ENCODE results near the gene POMT2.

DNA sequence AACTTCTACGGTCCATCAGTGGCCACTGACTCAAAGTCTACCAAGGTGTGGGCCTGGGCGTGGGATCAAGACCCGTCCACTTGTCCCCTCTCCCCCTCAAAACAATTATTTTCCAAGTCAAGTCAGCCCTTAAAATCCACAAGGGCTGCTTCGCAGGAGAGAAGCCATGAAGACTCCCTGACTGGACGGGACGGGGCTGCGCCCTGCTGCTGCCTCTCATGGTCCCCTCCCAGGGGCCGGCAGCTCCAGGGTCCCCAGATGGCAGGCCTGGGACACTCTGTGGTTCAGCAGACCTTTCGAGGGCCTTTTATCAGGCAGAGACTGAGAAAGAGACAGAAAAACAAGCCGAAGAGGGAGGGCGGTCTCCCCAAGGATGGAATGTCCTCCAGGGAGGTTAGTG is 60.5 kb downstream of the POMT2 start:
- TF ChIP-seq, protein P1, sequence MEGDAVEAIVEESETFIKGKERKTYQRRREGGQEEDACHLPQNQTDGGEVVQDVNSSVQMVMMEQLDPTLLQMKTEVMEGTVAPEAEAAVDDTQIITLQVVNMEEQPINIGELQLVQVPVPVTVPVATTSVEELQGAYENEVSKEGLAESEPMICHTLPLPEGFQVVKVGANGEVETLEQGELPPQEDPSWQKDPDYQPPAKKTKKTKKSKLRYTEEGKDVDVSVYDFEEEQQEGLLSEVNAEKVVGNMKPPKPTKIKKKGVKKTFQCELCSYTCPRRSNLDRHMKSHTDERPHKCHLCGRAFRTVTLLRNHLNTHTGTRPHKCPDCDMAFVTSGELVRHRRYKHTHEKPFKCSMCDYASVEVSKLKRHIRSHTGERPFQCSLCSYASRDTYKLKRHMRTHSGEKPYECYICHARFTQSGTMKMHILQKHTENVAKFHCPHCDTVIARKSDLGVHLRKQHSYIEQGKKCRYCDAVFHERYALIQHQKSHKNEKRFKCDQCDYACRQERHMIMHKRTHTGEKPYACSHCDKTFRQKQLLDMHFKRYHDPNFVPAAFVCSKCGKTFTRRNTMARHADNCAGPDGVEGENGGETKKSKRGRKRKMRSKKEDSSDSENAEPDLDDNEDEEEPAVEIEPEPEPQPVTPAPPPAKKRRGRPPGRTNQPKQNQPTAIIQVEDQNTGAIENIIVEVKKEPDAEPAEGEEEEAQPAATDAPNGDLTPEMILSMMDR (IDR thresholded peaks at IDR 0.05) = no peak
- TF ChIP-seq POLR2A (IDR thresholded peaks at IDR 0.05) = no peak
